SK-N-SH (cell line): ENCODE results near the gene UBE2C.

Source experiments
- RXRA ChIP-seq: IDR thresholded peaks from 2 replicates; pipeline ENCODE4 v1.4.0; 2012; ENCODE audit warnings: low read depth, mild to moderate bottlenecking, borderline replicate concordance
- TCF12 ChIP-seq: IDR thresholded peaks from 2 replicates; pipeline ENCODE4 v1.4.0; 2012
- TF ChIP-seq, protein P1 (sequence below): IDR thresholded peaks from 2 replicates; pipeline ENCODE4 v1.4.0; 2012; ENCODE audit warnings: low read depth
- TF ChIP-seq, protein P2 (sequence below): IDR thresholded peaks from 2 replicates; pipeline ENCODE4 v1.6.1; 2012; ENCODE audit warnings: mild to moderate bottlenecking, low read depth, low read length, moderate library complexity
- TF ChIP-seq, protein P3 (sequence below): fragments of 200-600 bp; sonication (generic); IDR thresholded peaks from 2 replicates; pipeline ENCODE4 v1.6.1; 2017; ENCODE audit warnings: antibody characterized with exemption, mild to moderate bottlenecking, moderate library complexity

DNA sequence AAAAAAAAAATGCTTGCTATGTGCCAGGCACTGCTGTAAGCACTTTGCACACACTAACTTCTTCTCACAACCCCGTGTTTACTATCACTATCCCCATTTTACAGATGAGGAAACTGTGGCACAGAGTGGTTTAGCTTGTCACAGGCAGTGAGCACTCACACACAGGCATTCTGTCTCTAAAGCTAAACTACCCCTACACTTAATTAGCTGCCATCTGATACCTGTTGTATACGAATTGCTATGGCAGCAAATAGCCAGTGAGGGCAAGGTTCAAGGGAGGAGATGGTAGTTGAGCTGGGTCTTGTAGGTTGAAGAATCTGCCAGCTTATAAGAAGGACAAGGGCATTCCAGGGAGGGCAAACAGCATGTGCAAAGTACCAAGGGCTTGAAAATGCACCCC is 9.5 kb downstream of the UBE2C start:
- TF ChIP-seq, protein P1, sequence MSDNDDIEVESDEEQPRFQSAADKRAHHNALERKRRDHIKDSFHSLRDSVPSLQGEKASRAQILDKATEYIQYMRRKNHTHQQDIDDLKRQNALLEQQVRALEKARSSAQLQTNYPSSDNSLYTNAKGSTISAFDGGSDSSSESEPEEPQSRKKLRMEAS = no peak
- TF ChIP-seq, protein P2, sequence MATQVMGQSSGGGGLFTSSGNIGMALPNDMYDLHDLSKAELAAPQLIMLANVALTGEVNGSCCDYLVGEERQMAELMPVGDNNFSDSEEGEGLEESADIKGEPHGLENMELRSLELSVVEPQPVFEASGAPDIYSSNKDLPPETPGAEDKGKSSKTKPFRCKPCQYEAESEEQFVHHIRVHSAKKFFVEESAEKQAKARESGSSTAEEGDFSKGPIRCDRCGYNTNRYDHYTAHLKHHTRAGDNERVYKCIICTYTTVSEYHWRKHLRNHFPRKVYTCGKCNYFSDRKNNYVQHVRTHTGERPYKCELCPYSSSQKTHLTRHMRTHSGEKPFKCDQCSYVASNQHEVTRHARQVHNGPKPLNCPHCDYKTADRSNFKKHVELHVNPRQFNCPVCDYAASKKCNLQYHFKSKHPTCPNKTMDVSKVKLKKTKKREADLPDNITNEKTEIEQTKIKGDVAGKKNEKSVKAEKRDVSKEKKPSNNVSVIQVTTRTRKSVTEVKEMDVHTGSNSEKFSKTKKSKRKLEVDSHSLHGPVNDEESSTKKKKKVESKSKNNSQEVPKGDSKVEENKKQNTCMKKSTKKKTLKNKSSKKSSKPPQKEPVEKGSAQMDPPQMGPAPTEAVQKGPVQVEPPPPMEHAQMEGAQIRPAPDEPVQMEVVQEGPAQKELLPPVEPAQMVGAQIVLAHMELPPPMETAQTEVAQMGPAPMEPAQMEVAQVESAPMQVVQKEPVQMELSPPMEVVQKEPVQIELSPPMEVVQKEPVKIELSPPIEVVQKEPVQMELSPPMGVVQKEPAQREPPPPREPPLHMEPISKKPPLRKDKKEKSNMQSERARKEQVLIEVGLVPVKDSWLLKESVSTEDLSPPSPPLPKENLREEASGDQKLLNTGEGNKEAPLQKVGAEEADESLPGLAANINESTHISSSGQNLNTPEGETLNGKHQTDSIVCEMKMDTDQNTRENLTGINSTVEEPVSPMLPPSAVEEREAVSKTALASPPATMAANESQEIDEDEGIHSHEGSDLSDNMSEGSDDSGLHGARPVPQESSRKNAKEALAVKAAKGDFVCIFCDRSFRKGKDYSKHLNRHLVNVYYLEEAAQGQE = no peak
- TF ChIP-seq, protein P3, sequence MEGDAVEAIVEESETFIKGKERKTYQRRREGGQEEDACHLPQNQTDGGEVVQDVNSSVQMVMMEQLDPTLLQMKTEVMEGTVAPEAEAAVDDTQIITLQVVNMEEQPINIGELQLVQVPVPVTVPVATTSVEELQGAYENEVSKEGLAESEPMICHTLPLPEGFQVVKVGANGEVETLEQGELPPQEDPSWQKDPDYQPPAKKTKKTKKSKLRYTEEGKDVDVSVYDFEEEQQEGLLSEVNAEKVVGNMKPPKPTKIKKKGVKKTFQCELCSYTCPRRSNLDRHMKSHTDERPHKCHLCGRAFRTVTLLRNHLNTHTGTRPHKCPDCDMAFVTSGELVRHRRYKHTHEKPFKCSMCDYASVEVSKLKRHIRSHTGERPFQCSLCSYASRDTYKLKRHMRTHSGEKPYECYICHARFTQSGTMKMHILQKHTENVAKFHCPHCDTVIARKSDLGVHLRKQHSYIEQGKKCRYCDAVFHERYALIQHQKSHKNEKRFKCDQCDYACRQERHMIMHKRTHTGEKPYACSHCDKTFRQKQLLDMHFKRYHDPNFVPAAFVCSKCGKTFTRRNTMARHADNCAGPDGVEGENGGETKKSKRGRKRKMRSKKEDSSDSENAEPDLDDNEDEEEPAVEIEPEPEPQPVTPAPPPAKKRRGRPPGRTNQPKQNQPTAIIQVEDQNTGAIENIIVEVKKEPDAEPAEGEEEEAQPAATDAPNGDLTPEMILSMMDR = no peak
- TF ChIP-seq TCF12 = no peak
- no peak for TF ChIP-seq RXRA
